Coronary artery (tissue), 2 donors: ENCODE results near the gene HNRNPU.

Experiments used
- DNase-seq: peaks from one replicate; pipeline ENCODE4 v3.0.0-alpha.2; 2017; ENCODE audit warnings: low spot score
- H3K27ac ChIP-seq, 2 donors: fragments of 200-600 bp; sonication (generic); one replicate each; pipeline ENCODE4 v1.5.1; 2016 to 2019
- H3K4me3 ChIP-seq: fragments of 200-600 bp; sonication (generic); 2 replicates; pipeline ENCODE4 v1.5.1; 2016; ENCODE audit warnings: mild to moderate bottlenecking, moderate library complexity
- CTCF ChIP-seq: fragments of 200-600 bp; sonication (generic); IDR thresholded peaks from one replicate; pipeline ENCODE4 v1.5.1; 2019; ENCODE audit warnings: antibody characterized with exemption

HNRNPU gene

GRCh38 chr1:244869950-244870349, 5.6 kb upstream of the HNRNPU start:
- Histone ChIP-seq H3K4me3 (no peak overlapping the region), H3K27ac (no peak overlapping the region)
- no peak for DNase-seq
- TF ChIP-seq CTCF, result no peak

GRCh38 chr1:244869364-244869827, 5.1 kb upstream of the HNRNPU start:
- no peak overlapping the region for H3K4me3 ChIP-seq
- no peak overlapping the region for H3K27ac ChIP-seq
- no peak for TF ChIP-seq CTCF
- DNase-seq, result no peak

- no peak overlapping the region for H3K27ac ChIP-seq
- no peak for TF ChIP-seq CTCF
- DNase-seq, result no peak
- H3K4me3 ChIP-seq, result no peak overlapping the region
Measured at GRCh38 chr1:244868484-244869363, 4.4 kb upstream of the HNRNPU start.

GRCh38 chr1:244866355-244866754, 2.0 kb upstream of the HNRNPU start:
- Histone ChIP-seq H3K27ac (peak overlapping the region in 1 of 2 donors; percentile 100), H3K4me3 (no peak overlapping the region)
- no peak for DNase-seq
- no peak for TF ChIP-seq CTCF

GRCh38 chr1:244865820-244866219, 1.5 kb upstream of the HNRNPU start:
- no peak for TF ChIP-seq CTCF
- Histone ChIP-seq H3K4me3 (no peak overlapping the region), H3K27ac (peak overlapping the region; percentile 100)
- no peak for DNase-seq

GRCh38 chr1:244865028-244865371, 657 bp upstream of the HNRNPU start:
- H3K4me3 ChIP-seq, result peak overlapping the region; percentile 98
- DNase-seq, result no peak
- H3K27ac ChIP-seq, result peak overlapping the region; percentile 100
- TF ChIP-seq CTCF, result no peak
